Measurements from ENCODE around the gene F8A2.
"Not testable (repeated sequence)": the region's sequence is repeated elsewhere in the genome, so short reads cannot be mapped to it uniquely, and the experiment has no call there.

F8A2 gene

GRCh38 chrX:155389634-155390033, 7.7 kb downstream of the F8A2 start:
- H3K4me3 ChIP-seq, result no peak overlapping the region
- no peak for TF ChIP-seq CTCF (IDR thresholded peaks at IDR 0.05)
- H3K36me3 ChIP-seq, result no peaks in the 10 kb centered on the region
- no peak for DNase-seq
- intact Hi-C loops (cut with DNase I; ENCODE audit: low total_unique reads), result no loop called here
- H3K27ac ChIP-seq, result no peak overlapping the region
- no peaks in the 10 kb centered on the region for H3K4me1 ChIP-seq
- H3K27me3 ChIP-seq, result no peaks in the 10 kb centered on the region
- H3K9me3 ChIP-seq, result peaks cover 0 to 13% (median 3%) of the 10 kb centered on the region in 3 donors

DNA sequence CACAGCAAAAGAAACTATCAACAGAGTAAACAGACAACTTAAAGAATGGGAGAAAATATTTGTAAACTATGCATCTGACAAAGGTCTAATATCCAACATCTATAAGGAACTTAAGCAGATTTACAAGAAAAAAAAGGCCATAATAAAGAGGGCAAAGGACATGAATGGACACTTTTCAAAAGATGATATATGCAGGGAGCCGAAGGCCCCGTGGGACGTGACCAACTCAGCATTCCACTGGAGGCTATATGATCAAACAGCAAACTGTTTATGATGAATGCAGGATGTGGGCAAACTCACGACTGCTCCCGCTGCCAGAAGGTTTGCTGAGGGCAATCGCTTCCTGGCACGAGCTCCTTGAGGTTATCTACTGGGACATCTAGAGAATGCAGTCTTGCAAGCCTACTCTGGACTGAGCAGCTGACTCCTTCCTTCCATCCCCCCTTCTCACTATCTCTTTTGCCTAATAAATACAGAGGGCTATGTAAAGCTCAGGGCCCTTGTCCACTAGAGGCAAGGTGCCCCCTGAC, 12.9 kb downstream of the F8A2 start:
- H3K27ac ChIP-seq; H3K27me3 ChIP-seq; DNase-seq; H3K4me1 ChIP-seq; intact Hi-C loops (cut with DNase I; ENCODE audit: low total_unique reads); H3K36me3 ChIP-seq; H3K4me3 ChIP-seq: not testable (repeated sequence)
- H3K9me3 ChIP-seq, result peaks cover 0 to 30% (median 6%) of the 10 kb centered on the region in 3 donors

- Histone ChIP-seq H3K27ac (no peak overlapping the region), H3K4me3 (no peak overlapping the region), H3K4me1 (no peaks in the 10 kb centered on the region), H3K36me3 (no peaks in the 10 kb centered on the region), H3K9me3 (peaks cover 0 to 5% (median 0%) of the 10 kb centered on the region in 3 donors), H3K27me3 (no peaks in the 10 kb centered on the region)
- intact Hi-C loops (cut with DNase I; ENCODE audit: low total_unique reads), result no loop called here
- no peak for DNase-seq
- no peak for TF ChIP-seq CTCF (IDR thresholded peaks at IDR 0.05)
These were observed 24.5 kb downstream of the F8A2 start for GRCh38 chrX:155406429-155406828.

DNA sequence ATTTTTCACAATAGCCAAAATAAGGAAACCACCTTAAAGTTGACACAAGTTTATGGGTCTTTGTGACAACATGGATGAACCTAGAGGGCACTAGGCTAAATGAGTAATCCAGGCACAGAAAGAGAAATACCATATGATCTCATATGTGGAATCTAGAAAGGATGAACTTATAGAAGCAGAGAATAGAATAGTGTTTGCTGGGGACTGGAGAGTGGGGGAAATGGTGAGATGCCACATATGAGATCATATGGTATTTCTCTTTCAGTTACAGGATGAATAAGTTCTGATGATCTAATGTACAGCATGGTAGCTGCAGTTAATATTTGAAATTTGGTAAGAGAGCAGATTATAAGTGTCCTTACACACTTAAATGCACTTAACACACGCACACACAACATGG, 35.9 kb downstream of the F8A2 start:
- Histone ChIP-seq H3K4me1 (no peaks in the 10 kb centered on the region), H3K9me3 (no peaks in the 10 kb centered on the region), H3K4me3 (no peak overlapping the region), H3K27ac (no peak overlapping the region), H3K27me3 (no peaks in the 10 kb centered on the region), H3K36me3 (no peaks in the 10 kb centered on the region)
- DNase-seq, result no peak
- TF ChIP-seq CTCF (IDR thresholded peaks at IDR 0.05), result no peak
- intact Hi-C loops (cut with DNase I; ENCODE audit: low total_unique reads), result no loop called here
